GM23338 (cell line): ENCODE data around the gene PRSS58. TPM values are rescaled to one million over a fixed set of nuclear protein-coding genes. Genes with fewer than 3 reads are reported as not detected.

ENCODE experiments used
- ATAC-seq: fragments of 200-7000 bp; cut with Tn5 transposase; 3 replicates; pipeline ENCODE4 v1.9.1; 2020
- DNase-seq: peaks from one replicate; pipeline ENCODE4 v3.0.0-alpha.2; 2015; ENCODE audit warnings: low spot score
- H2AFZ ChIP-seq: fragments of 200-600 bp; sonication (generic); 2 replicates; pipeline ENCODE4 v1.8.0; 2016; ENCODE audit warnings: antibody characterized with exemption, mild to moderate bottlenecking, moderate library complexity
- H3F3A ChIP-seq: fragments of 200-600 bp; sonication (generic); replicated peaks from 2 replicates; pipeline ENCODE4 v1.8.0; 2017; ENCODE audit warnings: antibody characterized with exemption, mixed run types, low read depth
- H3K27ac ChIP-seq: fragments of 200-600 bp; sonication (generic); 2 replicates; pipeline ENCODE4 v1.6.1; 2016; ENCODE audit warnings: low read depth
- H3K27me3 ChIP-seq: fragments of 200-600 bp; sonication (generic); 2 replicates; pipeline ENCODE4 v1.8.0; 2016; ENCODE audit warnings: mild to moderate bottlenecking, mixed run types, moderate library complexity; ENCODE audit not compliant: insufficient read depth
- H3K36me3 ChIP-seq: fragments of 200-600 bp; sonication (generic); 2 replicates; pipeline ENCODE4 v1.8.0; 2016; ENCODE audit warnings: mild to moderate bottlenecking; ENCODE audit not compliant: insufficient read depth
- H3K4me1 ChIP-seq: fragments of 200-600 bp; sonication (generic); 2 replicates; pipeline ENCODE4 v1.8.0; 2016; ENCODE audit warnings: mild to moderate bottlenecking, moderate library complexity; ENCODE audit not compliant: insufficient read depth
- H3K4me2 ChIP-seq: fragments of 200-600 bp; sonication (generic); 2 replicates; pipeline ENCODE4 v1.7.1; 2017; ENCODE audit warnings: mixed run types
- H3K4me3 ChIP-seq: fragments of 200-600 bp; sonication (generic); 2 replicates; pipeline ENCODE4 v1.6.1; 2016; ENCODE audit warnings: mixed run types
- H3K79me2 ChIP-seq: fragments of 200-600 bp; sonication (generic); replicated peaks from 2 replicates; pipeline ENCODE4 v1.8.0; 2017; ENCODE audit warnings: mild to moderate bottlenecking; ENCODE audit not compliant: insufficient read depth
- H3K9me2 ChIP-seq: fragments of 200-600 bp; sonication (generic); 2 replicates; pipeline ENCODE4 v1.8.0; 2017; ENCODE audit not compliant: insufficient read depth
- H4K20me1 ChIP-seq: fragments of 200-600 bp; sonication (generic); replicated peaks from 2 replicates; pipeline ENCODE4 v1.8.0; 2017; ENCODE audit warnings: mild to moderate bottlenecking; ENCODE audit not compliant: insufficient read depth
- H3K27ac Mint-ChIP-seq: 2 replicates; pipeline ENCODE4 v1.8.0; 2020; ENCODE audit warnings: inconsistent platforms, mild to moderate bottlenecking, moderate library complexity, mixed read lengths
- H3K27me3 Mint-ChIP-seq: 3 replicates; pipeline ENCODE4 v1.8.0; 2022; ENCODE audit warnings: low read depth, mild to moderate bottlenecking, moderate library complexity, mixed read lengths, inconsistent platforms; ENCODE audit not compliant: insufficient read depth, poor library complexity
- H3K36me3 Mint-ChIP-seq: 3 replicates; pipeline ENCODE4 v1.8.0; 2021; ENCODE audit warnings: low read depth, mild to moderate bottlenecking, inconsistent platforms, moderate library complexity, mixed read lengths
- H3K4me1 Mint-ChIP-seq: 3 replicates; pipeline ENCODE4 v1.8.0; 2020; ENCODE audit warnings: mild to moderate bottlenecking, inconsistent platforms, mixed read lengths
- H3K4me3 Mint-ChIP-seq: 3 replicates; pipeline ENCODE4 v1.8.0; 2021; ENCODE audit warnings: moderate library complexity, mild to moderate bottlenecking, inconsistent platforms, mixed read lengths
- H3K9me3 Mint-ChIP-seq: 3 replicates; pipeline ENCODE4 v1.8.0; 2020; ENCODE audit warnings: moderate library complexity, mild to moderate bottlenecking, inconsistent platforms, mixed read lengths
- CREB1 ChIP-seq: fragments of 250-450 bp; sonication (Bioruptor Pico); IDR thresholded peaks from 2 replicates; pipeline ENCODE4 v1.5.0; 2020; ENCODE audit warnings: low read depth, mild to moderate bottlenecking, moderate library complexity
- EZH2 ChIP-seq: fragments of 200-600 bp; sonication (generic); IDR thresholded peaks from one replicate; pipeline ENCODE4 v1.8.0; 2017; ENCODE audit warnings: antibody characterized with exemption, mild to moderate bottlenecking, low read depth; ENCODE audit not compliant: unreplicated experiment
- EZH2phosphoT487 ChIP-seq: fragments of 200-600 bp; sonication (generic); IDR thresholded peaks from one replicate; pipeline ENCODE4 v1.8.1; 2018; ENCODE audit warnings: antibody characterized with exemption; ENCODE audit not compliant: unreplicated experiment
- NANOG ChIP-seq: IDR thresholded peaks from 2 replicates; pipeline ENCODE4 v1.6.1; 2016; ENCODE audit warnings: antibody characterized with exemption, borderline replicate concordance
- ZNF331 ChIP-seq: fragments of 250-450 bp; sonication (Bioruptor Pico); IDR thresholded peaks from 2 replicates; pipeline ENCODE4 v1.5.0; 2020; ENCODE audit warnings: low read depth, mild to moderate bottlenecking, moderate library complexity
- polyA plus RNA-seq: library from polyadenylated mRNA; unstranded; fragments of >200 nt; fragmentation: Nextera tagmentation; extraction: Ambion mirVana; gene quantifications from 2 replicates; pipeline ENCODE4 v1.2.1, GENCODE V29; 2016
- total RNA-seq: library from RNA; depleted of rRNA; stranded (reverse); fragments of >200 nt; shearing (Covaris generic); gene quantifications from 2 replicates; pipeline ENCODE4 v1.2.3, GENCODE V29; 2014
- TF ChIP-seq, protein P1 (sequence below), 2 experiments: fragments of 200-600 bp in 1 of 2; sonication (generic) in 1 of 2; conservative IDR thresholded peaks; 2 replicates each; pipeline versions ENCODE4 v1.5.1 to v1.6.1; 2016 to 2017; ENCODE audit warnings: antibody characterized with exemption in 2 of 2, low read depth in 2 of 2, mild to moderate bottlenecking in 2 of 2, moderate library complexity in 1 of 2
- TF ChIP-seq, protein P2 (sequence below): fragments of 250-450 bp; sonication (Bioruptor Pico); IDR thresholded peaks from 2 replicates; pipeline ENCODE4 v1.5.0; 2020; ENCODE audit warnings: mild to moderate bottlenecking, moderate library complexity
- TF ChIP-seq, protein P3 (sequence below): IDR thresholded peaks from 2 replicates; pipeline ENCODE4 v1.6.1; 2016; ENCODE audit warnings: antibody characterized with exemption

The PRSS58 gene
- total and polyA plus RNA-seq, 2 experiments from 2014 or later, result not detected

DNA sequence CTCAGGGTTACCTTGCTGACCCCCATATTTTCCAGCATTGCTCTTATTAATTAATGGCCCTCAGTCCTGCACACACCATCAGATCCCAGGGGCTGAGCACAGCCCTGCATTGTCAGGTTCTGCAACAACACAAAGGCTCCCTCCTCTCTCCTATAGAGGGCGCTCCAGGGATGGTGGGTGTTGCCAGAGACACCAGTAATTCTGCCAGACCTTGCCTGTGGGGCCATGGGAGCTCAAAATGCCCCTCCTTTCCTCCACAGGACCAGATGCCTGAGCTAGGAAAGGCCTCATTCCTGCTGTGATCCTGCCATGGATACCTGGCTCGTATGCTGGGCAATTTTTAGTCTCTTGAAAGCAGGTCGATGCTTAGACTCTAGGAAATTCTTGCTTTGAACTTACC, 42.8 kb upstream of the PRSS58 start:
- Histone ChIP-seq H3K4me3 (no peak overlapping the region), H3K27ac (no peak overlapping the region), H3K36me3 (no peaks in the 10 kb centered on the region), H2AFZ (peak overlapping the region; percentile 34; the same call in 1 of the 2 replicates), H4K20me1 (no peaks in the 10 kb centered on the region), H3F3A (no peaks in the 10 kb centered on the region), H3K27me3 (peaks cover 3% of the 10 kb centered on the region; the same call in 1 of the 2 replicates), H3K4me2 (no peak overlapping the region), H3K9me2 (peaks cover 4% of the 10 kb centered on the region; the same call in 1 of the 2 replicates), H3K79me2 (no peaks in the 10 kb centered on the region), H3K4me1 (no peaks in the 10 kb centered on the region; the same call in 1 of the 2 replicates)
- H3K4me1 Mint-ChIP-seq, result peaks cover 12% of the 10 kb centered on the region
- peak; percentile 88 for ATAC-seq
- TF ChIP-seq CREB1 (CRISPR knock-in tag) (no peak), EZH2phosphoT487 (no peak), NANOG (no peak), EZH2 (no peak), ZNF331 (no peak)
- TF ChIP-seq, protein P1, sequence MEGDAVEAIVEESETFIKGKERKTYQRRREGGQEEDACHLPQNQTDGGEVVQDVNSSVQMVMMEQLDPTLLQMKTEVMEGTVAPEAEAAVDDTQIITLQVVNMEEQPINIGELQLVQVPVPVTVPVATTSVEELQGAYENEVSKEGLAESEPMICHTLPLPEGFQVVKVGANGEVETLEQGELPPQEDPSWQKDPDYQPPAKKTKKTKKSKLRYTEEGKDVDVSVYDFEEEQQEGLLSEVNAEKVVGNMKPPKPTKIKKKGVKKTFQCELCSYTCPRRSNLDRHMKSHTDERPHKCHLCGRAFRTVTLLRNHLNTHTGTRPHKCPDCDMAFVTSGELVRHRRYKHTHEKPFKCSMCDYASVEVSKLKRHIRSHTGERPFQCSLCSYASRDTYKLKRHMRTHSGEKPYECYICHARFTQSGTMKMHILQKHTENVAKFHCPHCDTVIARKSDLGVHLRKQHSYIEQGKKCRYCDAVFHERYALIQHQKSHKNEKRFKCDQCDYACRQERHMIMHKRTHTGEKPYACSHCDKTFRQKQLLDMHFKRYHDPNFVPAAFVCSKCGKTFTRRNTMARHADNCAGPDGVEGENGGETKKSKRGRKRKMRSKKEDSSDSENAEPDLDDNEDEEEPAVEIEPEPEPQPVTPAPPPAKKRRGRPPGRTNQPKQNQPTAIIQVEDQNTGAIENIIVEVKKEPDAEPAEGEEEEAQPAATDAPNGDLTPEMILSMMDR (conservative IDR thresholded peaks at IDR 0.05; ENCODE audit: low read depth in 2 of 2), result peak; percentile 81 to 87
- TF ChIP-seq, protein P2, sequence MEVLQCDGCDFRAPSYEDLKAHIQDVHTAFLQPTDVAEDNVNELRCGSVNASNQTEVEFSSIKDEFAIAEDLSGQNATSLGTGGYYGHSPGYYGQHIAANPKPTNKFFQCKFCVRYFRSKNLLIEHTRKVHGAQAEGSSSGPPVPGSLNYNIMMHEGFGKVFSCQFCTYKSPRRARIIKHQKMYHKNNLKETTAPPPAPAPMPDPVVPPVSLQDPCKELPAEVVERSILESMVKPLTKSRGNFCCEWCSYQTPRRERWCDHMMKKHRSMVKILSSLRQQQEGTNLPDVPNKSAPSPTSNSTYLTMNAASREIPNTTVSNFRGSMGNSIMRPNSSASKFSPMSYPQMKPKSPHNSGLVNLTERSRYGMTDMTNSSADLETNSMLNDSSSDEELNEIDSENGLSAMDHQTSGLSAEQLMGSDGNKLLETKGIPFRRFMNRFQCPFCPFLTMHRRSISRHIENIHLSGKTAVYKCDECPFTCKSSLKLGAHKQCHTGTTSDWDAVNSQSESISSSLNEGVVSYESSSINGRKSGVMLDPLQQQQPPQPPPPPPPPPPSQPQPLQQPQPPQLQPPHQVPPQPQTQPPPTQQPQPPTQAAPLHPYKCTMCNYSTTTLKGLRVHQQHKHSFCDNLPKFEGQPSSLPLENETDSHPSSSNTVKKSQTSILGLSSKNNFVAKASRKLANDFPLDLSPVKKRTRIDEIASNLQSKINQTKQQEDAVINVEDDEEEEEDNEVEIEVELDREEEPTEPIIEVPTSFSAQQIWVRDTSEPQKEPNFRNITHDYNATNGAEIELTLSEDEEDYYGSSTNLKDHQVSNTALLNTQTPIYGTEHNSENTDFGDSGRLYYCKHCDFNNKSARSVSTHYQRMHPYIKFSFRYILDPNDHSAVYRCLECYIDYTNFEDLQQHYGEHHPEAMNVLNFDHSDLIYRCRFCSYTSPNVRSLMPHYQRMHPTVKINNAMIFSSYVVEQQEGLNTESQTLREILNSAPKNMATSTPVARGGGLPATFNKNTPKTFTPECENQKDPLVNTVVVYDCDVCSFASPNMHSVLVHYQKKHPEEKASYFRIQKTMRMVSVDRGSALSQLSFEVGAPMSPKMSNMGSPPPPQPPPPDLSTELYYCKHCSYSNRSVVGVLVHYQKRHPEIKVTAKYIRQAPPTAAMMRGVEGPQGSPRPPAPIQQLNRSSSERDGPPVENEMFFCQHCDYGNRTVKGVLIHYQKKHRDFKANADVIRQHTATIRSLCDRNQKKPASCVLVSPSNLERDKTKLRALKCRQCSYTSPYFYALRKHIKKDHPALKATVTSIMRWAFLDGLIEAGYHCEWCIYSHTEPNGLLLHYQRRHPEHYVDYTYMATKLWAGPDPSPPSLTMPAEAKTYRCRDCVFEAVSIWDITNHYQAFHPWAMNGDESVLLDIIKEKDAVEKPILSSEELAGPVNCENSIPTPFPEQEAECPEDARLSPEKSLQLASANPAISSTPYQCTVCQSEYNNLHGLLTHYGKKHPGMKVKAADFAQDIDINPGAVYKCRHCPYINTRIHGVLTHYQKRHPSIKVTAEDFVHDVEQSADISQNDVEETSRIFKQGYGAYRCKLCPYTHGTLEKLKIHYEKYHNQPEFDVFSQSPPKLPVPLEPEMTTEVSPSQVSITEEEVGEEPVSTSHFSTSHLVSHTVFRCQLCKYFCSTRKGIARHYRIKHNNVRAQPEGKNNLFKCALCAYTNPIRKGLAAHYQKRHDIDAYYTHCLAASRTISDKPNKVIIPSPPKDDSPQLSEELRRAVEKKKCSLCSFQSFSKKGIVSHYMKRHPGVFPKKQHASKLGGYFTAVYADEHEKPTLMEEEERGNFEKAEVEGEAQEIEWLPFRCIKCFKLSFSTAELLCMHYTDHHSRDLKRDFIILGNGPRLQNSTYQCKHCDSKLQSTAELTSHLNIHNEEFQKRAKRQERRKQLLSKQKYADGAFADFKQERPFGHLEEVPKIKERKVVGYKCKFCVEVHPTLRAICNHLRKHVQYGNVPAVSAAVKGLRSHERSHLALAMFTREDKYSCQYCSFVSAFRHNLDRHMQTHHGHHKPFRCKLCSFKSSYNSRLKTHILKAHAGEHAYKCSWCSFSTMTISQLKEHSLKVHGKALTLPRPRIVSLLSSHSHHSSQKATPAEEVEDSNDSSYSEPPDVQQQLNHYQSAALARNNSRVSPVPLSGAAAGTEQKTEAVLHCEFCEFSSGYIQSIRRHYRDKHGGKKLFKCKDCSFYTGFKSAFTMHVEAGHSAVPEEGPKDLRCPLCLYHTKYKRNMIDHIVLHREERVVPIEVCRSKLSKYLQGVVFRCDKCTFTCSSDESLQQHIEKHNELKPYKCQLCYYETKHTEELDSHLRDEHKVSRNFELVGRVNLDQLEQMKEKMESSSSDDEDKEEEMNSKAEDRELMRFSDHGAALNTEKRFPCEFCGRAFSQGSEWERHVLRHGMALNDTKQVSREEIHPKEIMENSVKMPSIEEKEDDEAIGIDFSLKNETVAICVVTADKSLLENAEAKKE (CRISPR knock-in tag), result no peak
- TF ChIP-seq, protein P3, sequence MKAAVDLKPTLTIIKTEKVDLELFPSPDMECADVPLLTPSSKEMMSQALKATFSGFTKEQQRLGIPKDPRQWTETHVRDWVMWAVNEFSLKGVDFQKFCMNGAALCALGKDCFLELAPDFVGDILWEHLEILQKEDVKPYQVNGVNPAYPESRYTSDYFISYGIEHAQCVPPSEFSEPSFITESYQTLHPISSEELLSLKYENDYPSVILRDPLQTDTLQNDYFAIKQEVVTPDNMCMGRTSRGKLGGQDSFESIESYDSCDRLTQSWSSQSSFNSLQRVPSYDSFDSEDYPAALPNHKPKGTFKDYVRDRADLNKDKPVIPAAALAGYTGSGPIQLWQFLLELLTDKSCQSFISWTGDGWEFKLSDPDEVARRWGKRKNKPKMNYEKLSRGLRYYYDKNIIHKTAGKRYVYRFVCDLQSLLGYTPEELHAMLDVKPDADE, result no peak
- DNase-seq, result peak; percentile 90
- H3K36me3 Mint-ChIP-seq, result no peaks in the 10 kb centered on the region
- H3K4me3 Mint-ChIP-seq, result no peak overlapping the region
- H3K9me3 Mint-ChIP-seq, result no peaks in the 10 kb centered on the region; the same call in 2 of the 3 replicates
- H3K27me3 Mint-ChIP-seq, result peaks cover 13% of the 10 kb centered on the region
- H3K27ac Mint-ChIP-seq, result no peak overlapping the region
